ENCODE data around the gene R3HDM1.

R3HDM1 gene

DNA sequence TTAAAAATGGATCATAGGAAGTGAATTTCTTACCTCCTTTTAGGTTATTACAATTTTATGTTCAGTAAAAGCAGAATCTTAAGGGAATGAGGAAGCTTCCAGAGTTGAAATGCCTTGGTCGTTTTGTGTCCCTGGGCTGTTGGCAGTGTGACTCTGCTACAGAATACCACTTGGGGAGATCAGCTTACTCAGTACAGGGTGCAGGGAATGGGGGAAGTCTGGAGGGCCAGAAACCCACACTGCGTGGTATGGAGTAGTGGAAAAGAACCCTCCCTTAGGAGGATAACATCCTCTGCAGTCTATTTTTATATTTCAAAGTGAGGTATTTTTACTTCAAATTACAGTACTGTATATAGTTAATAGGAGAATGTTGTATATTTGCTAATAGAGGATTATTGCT is 51.1 kb downstream of the R3HDM1 start:
- POLR2A ChIA-PET: no interaction called here
- CTCF ChIA-PET: no interaction called here
- H3K4me3 ChIP-seq (ENCODE audit: low read depth, low read length): no peak overlapping the region
- TF ChIP-seq CTCF (IDR thresholded peaks at IDR 0.05; ENCODE audit: insufficient read depth, low read length, missing control alignments): no peak
- DNase-seq (ENCODE audit: low read depth, low spot score): no peak

DNA sequence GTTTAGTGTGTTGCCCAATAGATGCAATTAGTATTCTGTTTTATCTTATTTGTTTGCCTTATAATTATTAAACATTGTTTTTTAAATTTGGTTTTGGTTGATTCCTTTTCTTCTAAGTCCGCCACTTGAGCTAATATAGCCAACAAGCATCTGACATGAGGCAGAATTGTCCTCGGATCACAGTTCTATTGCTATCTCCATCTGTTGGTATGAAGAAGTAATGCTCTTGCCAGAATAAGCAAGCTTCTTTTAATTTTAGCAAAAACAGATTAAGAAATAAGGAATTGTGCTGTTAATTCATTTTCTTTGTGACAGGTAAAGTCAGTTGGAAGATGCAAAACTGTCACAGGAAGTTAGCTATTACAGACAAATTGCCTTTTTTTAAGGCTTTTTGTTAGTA is 54.3 kb downstream of the R3HDM1 start:
- POLR2A ChIA-PET: no interaction called here
- no peak for TF ChIP-seq CTCF (IDR thresholded peaks at IDR 0.05; ENCODE audit: insufficient read depth, low read length, missing control alignments)

GRCh38 chr2:135586148-135586547 is 54.9 kb downstream of the R3HDM1 start:
- ChIA-PET POLR2A (no interaction called here), CTCF (interaction anchor here (0.5 to 2.5 kb wide), 7 partner anchors 8 to 594 kb away, joined by 3 to 11 read pairs (median 5); no protein-coding TSS in a partner anchor)
- H3K4me3 ChIP-seq (ENCODE audit: low read depth, low read length): no peak overlapping the region
- no peak for DNase-seq (ENCODE audit: low read depth, low spot score)
- TF ChIP-seq CTCF (IDR thresholded peaks at IDR 0.05; ENCODE audit: insufficient read depth, low read length, missing control alignments): no peak

More for the DNA sequence above, 54.3 kb downstream of the R3HDM1 start:
- CTCF ChIA-PET: interaction anchor here (0.5 to 2.5 kb wide), 9 partner anchors 8 to 593 kb away, joined by 3 to 11 read pairs (median 5); no protein-coding TSS in a partner anchor
- no peak for DNase-seq (ENCODE audit: low read depth, low spot score)
- no peak overlapping the region for H3K4me3 ChIP-seq (ENCODE audit: low read depth, low read length)

GRCh38 chr2:135587958-135588357 is 56.7 kb downstream of the R3HDM1 start:
- no peak overlapping the region for H3K4me3 ChIP-seq (ENCODE audit: low read depth, low read length)
- no peak for TF ChIP-seq CTCF (IDR thresholded peaks at IDR 0.05; ENCODE audit: insufficient read depth, low read length, missing control alignments)
- DNase-seq (ENCODE audit: low read depth, low spot score): no peak
- ChIA-PET POLR2A (no interaction called here), CTCF (no interaction called here)

GRCh38 chr2:135590619-135591260 is 59.5 kb downstream of the R3HDM1 start:
- no peak overlapping the region for H3K4me3 ChIP-seq (ENCODE audit: low read depth, low read length)
- DNase-seq (ENCODE audit: low read depth, low spot score): no peak
- no peak for TF ChIP-seq CTCF (IDR thresholded peaks at IDR 0.05; ENCODE audit: insufficient read depth, low read length, missing control alignments)
- ChIA-PET CTCF (interaction anchor here (0.6 to 5.5 kb wide), 2 partner anchors 11 to 193 kb away, joined by 3 to 39 read pairs; no protein-coding TSS in a partner anchor), POLR2A (no interaction called here)

DNA sequence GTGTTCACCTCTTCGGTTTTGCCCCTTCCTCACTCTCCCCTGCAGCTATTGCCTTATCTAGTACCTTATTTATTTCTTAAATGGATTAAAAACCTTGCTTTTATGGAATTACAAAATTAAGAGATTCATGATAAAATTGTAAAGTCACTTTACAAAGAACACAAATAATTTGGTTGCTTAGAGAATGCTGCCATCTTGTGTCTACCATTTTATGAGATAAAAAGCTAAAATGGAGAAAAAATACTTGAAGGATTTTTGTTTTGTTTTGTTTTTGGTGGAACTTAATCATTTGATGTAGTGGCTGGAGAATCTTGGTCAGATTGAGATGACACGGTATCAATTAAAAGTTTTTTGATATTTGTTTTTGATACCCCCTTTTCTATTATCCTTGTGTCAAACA is 69.6 kb downstream of the R3HDM1 start:
- no peak for TF ChIP-seq CTCF (IDR thresholded peaks at IDR 0.05; ENCODE audit: insufficient read depth, low read length, missing control alignments)
- ChIA-PET POLR2A (no interaction called here), CTCF (interaction anchor here (0.7 to 7.0 kb wide), 10 partner anchors 9 to 612 kb away, joined by 3 to 52 read pairs (median 6); no protein-coding TSS in a partner anchor)
- DNase-seq (ENCODE audit: low read depth, low spot score): no peak
- H3K4me3 ChIP-seq (ENCODE audit: low read depth, low read length): no peak overlapping the region

All from AG04449 (cell line).